Neutrophil (primary cell): Measurements from ENCODE around the gene ALG1.

ENCODE experiments used
- H3K27ac ChIP-seq: fragments of 200-600 bp; sonication (generic); 2 replicates; pipeline ENCODE4 v1.5.1; 2016; ENCODE audit warnings: mild to moderate bottlenecking, moderate library complexity
- H3K27me3 ChIP-seq: fragments of 200-600 bp; sonication (generic); 2 replicates; pipeline ENCODE4 v1.6.0; 2016; ENCODE audit warnings: mild to moderate bottlenecking
- H3K36me3 ChIP-seq: fragments of 200-600 bp; sonication (generic); 2 replicates; pipeline ENCODE4 v1.5.1; 2017
- H3K4me1 ChIP-seq, 2 experiments: fragments of 200-600 bp in 1 of 2; sonication (generic) in 1 of 2; 1 replicate in 1 of 2; 2 replicates in 1 of 2; pipeline versions ENCODE4 v1.5.1 to v1.6.1; 2013 to 2016; ENCODE audit warnings: low read depth in 1 of 2, low read length in 1 of 2, mild to moderate bottlenecking in 1 of 2, moderate library complexity in 1 of 2; ENCODE audit not compliant: control insufficient read depth in 1 of 2, insufficient read depth in 1 of 2
- H3K4me3 ChIP-seq, 2 experiments: fragments of 200-600 bp in 1 of 2; sonication (generic) in 1 of 2; 1 replicate in 1 of 2; 2 replicates in 1 of 2; pipeline ENCODE4 v1.5.1; 2013 to 2016; ENCODE audit warnings: low read depth in 1 of 2, low read length in 1 of 2, mild to moderate bottlenecking in 1 of 2, moderate library complexity in 1 of 2
- H3K9me3 ChIP-seq: fragments of 200-600 bp; sonication (generic); 2 replicates; pipeline ENCODE4 v1.5.1; 2016
- CTCF ChIP-seq: fragments of 200-600 bp; sonication (generic); IDR thresholded peaks from 2 replicates; pipeline ENCODE4 v1.5.1; 2016; ENCODE audit warnings: antibody characterized with exemption

ALG1 gene

GRCh38 chr16:5046914-5047313 is 24.7 kb upstream of the ALG1 start:
- no peak for TF ChIP-seq CTCF
- H3K36me3 ChIP-seq = no peaks in the 10 kb centered on the region
- H3K9me3 ChIP-seq = no peaks in the 10 kb centered on the region
- H3K27ac ChIP-seq = no peak overlapping the region
- no peak overlapping the region for H3K4me3 ChIP-seq
- peaks cover 16% of the 10 kb centered on the region for H3K27me3 ChIP-seq
- H3K4me1 ChIP-seq = no peaks in the 10 kb centered on the region

GRCh38 chr16:5054876-5055865 is 16.5 kb upstream of the ALG1 start:
- Histone ChIP-seq H3K27me3 (peaks cover 21% of the 10 kb centered on the region), H3K27ac (no peak overlapping the region), H3K4me3 (no peak overlapping the region), H3K4me1 (no peaks in the 10 kb centered on the region), H3K9me3 (no peaks in the 10 kb centered on the region), H3K36me3 (no peaks in the 10 kb centered on the region)
- no peak for TF ChIP-seq CTCF

GRCh38 chr16:5056352-5056751 is 15.3 kb upstream of the ALG1 start:
- H3K4me3 ChIP-seq = no peak overlapping the region
- TF ChIP-seq CTCF = no peak

GRCh38 chr16:5058476-5058875 is 13.2 kb upstream of the ALG1 start:
- H3K9me3 ChIP-seq = no peaks in the 10 kb centered on the region
- no peak overlapping the region for H3K4me3 ChIP-seq
- no peak for TF ChIP-seq CTCF

More at GRCh38 chr16:5056352-5056751, 15.3 kb upstream of the ALG1 start:
- no peaks in the 10 kb centered on the region for H3K4me1 ChIP-seq
- no peaks in the 10 kb centered on the region for H3K36me3 ChIP-seq
- H3K27me3 ChIP-seq = peaks cover 21% of the 10 kb centered on the region
- no peaks in the 10 kb centered on the region for H3K9me3 ChIP-seq
- H3K27ac ChIP-seq = no peak overlapping the region

GRCh38 chr16:5059386-5060072 is 12.1 kb upstream of the ALG1 start:
- Histone ChIP-seq H3K9me3 (no peaks in the 10 kb centered on the region), H3K4me1 (no peaks in the 10 kb centered on the region)

More at GRCh38 chr16:5058476-5058875, 13.2 kb upstream of the ALG1 start:
- H3K27ac ChIP-seq = no peak overlapping the region
- H3K36me3 ChIP-seq = no peaks in the 10 kb centered on the region
- peaks cover 39% of the 10 kb centered on the region for H3K27me3 ChIP-seq
- H3K4me1 ChIP-seq = no peaks in the 10 kb centered on the region

More at GRCh38 chr16:5059386-5060072, 12.1 kb upstream of the ALG1 start:
- Histone ChIP-seq H3K27me3 (peaks cover 41% of the 10 kb centered on the region), H3K4me3 (no peak overlapping the region), H3K27ac (no peak overlapping the region), H3K36me3 (no peaks in the 10 kb centered on the region)
- TF ChIP-seq CTCF = no peak
